Femur (tissue), 1 donor: ENCODE data around the gene OTUD5.
"Not testable (repeated sequence)": the region's sequence is repeated elsewhere in the genome, so short reads cannot be mapped to it uniquely, and the experiment has no call there.

ENCODE experiments used
- DNase-seq: peaks from one replicate; pipeline ENCODE4 v3.0.0-alpha.2; 2017

Gene OTUD5

GRCh38 chrX:48910926-48911411, 46.4 kb downstream of the OTUD5 start:
- no peak for DNase-seq

DNA sequence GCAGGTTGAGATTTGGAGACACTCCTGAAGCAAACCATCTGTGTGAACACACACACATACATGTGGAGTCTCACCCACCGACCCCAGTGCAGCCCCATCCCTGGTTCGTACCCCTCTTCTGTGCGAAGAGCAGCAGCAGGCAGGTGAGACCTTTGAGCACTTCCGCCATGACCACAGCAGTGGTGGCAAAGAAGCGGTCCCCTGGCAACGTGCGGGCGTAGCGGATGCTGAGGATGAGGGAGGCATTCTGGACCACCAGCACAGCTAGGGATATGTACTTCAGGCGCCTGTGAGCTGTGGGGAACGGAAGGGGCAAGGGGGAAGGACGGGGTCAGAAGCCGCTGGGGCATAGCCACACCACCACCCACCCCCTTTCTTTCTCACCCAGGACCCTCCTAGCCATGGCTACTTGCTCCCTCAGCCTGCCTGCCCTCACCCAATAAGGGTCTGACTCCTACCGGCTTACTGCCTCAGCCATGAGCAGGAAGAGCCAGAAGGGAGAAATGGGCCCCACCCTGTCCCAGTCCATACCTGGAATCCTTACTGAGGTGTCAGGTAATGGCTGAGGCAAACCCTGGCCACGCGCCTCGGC, 47.6 kb downstream of the OTUD5 start:
- no peak for DNase-seq

GRCh38 chrX:48908600-48908999, 48.8 kb downstream of the OTUD5 start:
- no peak for DNase-seq

DNA sequence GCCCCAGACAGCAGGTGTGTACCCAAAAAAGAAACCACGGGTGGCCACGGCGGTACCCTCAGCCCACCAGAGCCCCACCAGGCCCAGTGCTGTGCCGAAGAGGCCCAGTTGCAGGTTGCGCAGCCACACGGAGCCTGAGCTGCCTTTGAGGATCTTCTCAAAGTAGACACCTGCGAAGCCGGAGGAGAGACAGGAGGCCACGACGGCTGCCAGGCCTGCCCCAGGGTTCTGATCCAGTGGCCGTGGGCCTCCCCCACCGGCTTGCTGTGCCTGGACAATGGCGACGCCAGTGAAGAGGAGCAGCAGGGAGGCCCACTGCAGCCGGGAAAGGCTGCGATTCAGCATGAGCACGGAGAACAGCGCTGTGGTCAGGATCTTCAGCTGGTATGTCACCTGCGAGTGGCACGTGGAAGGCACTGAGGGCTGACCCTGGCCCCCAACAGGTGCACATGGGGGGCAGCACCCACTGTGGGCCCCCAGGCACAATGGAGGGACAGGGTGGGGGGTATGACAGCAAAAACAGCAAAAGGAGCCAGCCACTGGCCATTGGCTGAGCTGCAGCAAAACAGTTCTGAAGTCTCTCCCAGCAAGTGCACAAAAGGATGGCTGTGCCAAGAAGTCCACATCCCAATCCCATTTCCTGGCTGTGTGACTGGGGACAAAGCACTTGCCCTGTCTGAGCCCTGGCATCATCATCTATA, 52.2 kb downstream of the OTUD5 start:
- no peak for DNase-seq

DNA sequence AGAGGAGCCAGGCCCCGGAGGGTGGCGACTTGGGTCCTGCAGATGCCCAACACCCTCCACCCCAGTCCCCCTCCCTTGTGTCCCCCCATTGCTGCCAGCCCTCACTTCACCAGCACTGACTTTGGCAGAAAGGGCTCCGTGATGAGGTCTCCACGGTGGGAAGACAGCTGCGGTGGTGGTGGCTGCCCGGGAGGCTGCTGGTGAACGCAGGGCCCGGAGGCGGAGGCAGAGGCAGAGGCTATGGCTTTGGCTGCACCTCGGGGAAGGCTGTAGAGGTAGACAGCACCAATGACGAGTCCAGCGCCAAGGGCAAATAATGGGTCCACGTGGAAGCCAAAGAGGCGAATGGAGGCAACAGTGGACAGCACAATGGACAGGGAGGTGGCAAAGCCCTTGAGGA, 52.8 kb downstream of the OTUD5 start:
- DNase-seq: no peak

GRCh38 chrX:48904180-48904579, 53.2 kb downstream of the OTUD5 start:
- DNase-seq: no peak

GRCh38 chrX:48903290-48903689, 54.1 kb downstream of the OTUD5 start:
- no peak for DNase-seq

GRCh38 chrX:48902776-48903175, 54.6 kb downstream of the OTUD5 start:
- DNase-seq: no peak

DNA sequence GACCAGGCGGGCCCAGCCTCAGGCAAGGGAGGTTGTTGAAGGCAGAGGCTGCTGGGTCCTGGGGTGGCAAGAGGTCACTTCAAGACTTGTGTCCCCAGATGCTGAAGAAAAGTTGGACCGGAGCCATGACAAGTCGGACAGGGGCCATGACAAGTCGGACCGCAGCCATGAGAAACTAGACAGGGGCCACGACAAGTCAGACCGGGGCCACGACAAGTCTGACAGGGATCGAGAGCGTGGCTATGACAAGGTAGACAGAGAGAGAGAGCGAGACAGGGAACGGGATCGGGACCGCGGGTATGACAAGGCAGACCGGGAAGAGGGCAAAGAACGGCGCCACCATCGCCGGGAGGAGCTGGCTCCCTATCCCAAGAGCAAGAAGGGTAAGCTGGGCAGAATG, 55.3 kb downstream of the OTUD5 start:
- DNase-seq: no peak

DNA sequence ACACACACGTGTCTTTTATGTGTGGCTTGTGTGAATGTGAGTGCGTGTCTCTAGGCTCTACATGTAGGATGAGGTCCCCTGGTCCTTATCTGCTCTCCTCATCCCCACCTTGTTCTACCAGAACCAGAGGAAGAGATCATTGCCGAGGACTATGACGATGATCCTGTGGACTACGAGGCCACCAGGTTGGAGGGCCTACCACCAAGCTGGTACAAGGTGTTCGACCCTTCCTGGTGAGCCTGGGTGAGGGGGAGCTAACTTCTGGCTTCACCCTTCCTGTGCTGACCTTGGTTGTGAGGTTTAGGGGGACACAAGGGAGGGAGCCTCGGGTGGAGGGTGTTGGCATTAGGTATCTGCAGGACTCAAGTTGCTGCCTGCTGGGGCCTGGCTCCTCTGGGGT, 56.3 kb downstream of the OTUD5 start:
- no peak for DNase-seq

GRCh38 chrX:48899078-48899410, 58.4 kb downstream of the OTUD5 start:
- no peak for DNase-seq

DNA sequence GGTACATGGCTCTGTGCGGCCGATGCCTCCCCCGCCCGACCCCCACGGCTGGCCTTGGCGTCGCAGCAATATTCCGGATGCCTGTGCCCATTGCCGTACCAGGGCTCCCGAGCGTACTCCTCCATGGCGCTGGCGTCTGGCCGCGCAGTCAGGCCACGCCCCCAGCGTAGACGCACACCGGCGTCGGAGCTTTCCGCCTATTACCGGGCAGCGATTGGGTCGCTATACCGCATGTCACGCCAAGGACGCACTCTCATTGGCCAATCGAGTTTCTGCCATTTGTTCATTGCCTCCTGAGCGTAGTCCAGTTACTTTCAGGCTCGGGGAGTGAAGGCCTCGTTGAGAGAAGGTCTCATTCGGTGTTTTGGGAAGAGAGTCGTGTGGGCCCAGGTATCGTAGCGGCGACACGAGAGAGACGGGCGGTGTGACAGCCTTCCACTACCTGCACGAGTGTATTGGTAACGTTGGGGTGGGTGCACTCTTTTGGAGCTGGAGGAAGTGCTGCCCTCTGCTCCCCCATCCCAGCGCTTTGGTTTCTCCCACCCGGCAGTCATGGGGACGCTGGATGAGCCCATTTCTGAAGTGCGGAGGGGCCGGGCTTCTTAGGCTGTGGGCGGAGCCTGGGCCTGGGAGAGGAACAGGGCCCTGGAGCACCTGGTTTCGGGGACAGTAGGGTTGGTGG, 59.6 kb downstream of the OTUD5 start, which contains the start of the genes PQBP1 and TIMM17B:
Gene PQBP1 (plus strand): TSS at position 306 of the 682 bp plus-strand sequence. CDS start 580 bp downstream, outside the sequence.
Gene TIMM17B (minus strand): TSS at position 144 of the 682 bp plus-strand sequence. CDS start 19 bp downstream, at position 125.
- peak; percentile 95 for DNase-seq

GRCh38 chrX:48897157-48897624, 60.2 kb downstream of the OTUD5 start:
- DNase-seq: peak; percentile 82

- DNase-seq: no peak
Measured at GRCh38 chrX:48896611-48897011, 60.8 kb downstream of the OTUD5 start.

GRCh38 chrX:48894891-48895290, 62.5 kb downstream of the OTUD5 start:
- DNase-seq: no peak

GRCh38 chrX:48893556-48894348, 63.7 kb downstream of the OTUD5 start:
- no peak for DNase-seq

DNA sequence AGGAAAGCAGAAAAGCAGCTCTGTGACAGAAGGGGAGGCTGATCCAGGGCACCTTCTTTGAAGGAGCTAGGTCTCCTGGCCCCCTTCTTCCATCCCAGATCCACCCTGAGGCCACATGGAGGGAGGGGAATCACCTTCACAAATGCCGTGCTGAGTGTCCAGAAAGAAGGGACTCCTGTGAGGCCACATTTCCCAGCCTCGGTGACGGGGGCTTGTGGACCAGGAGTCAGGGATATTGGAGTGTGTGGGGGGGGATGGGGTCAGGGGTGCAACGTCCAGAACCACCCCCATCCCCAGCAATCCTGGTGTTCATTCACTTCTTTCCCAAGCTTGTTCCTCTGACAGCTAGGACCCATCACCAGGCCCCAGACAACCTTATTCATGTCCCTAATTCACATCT, 64.5 kb downstream of the OTUD5 start:
- no peak for DNase-seq

DNA sequence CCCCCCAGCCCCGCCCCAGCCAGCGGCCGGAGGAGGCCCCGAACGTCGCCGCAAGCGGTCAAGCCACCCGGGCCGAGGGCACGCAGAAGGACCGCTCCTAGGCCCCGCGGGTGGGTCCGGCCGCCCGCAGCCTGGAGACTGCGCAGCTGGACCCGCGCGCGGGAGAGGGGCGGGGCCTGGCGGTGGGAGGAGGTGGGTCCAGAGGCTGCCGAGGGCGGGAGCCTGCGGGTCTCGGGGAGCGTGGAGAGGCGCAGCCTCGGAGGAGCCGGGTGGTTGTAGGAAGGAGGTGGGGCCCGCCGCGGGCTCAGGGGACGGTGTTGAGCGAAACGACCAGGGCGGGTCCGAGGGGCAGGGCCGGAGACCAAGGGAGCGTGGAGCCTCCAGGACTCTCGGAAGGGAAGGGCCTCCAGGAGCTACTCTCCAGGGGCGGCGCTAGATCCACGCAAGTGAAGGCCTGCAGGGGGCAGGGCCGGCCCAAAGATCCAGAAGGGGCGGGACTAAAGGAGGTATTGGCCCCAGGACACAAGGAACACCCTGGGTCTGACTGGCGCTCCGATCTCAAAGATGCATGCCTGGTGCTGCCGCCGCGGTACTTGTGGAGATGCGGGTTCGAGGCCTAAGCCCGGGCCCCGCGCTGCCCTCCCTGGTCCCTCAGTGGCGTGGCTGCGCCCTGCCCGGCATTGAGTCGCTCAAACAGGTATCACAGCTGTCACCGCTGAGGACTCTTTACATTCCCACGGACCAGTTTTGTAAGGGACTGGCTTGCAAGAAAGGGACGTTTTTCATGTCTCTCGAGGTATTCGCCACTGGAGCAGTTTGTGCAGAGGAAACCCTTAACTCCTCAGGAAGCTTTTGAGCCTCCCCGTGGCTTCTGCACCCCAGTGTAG, 65.8 kb downstream of the OTUD5 start:
- DNase-seq: peak; percentile 88

DNA sequence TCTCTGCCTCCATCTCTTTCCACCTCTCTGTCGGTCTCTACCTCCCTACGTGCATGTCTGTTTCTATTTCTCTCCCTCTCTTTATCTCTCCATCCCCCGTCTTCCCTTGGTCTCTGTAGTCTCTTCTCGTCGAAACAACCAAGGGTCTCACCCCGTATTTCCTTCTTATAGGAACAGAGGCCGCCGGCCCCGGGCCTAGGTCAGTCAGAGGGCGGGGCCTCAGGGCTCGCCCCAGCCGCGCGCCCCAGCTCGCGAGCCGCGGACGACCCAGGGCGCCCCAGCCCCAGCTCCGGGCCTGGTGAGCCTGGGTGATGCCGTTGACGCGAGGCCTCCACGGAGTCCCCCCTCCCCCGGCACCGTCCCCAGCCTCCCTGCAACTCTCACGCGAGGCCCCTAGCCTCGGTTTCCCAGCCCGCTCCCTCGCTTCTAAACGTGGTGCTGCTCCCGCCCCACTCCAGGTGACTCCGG, 66.4 kb downstream of the OTUD5 start:
- DNase-seq: peak; percentile 35

- DNase-seq: no peak
Measured at GRCh38 chrX:48890296-48890925, 67.0 kb downstream of the OTUD5 start.

DNA sequence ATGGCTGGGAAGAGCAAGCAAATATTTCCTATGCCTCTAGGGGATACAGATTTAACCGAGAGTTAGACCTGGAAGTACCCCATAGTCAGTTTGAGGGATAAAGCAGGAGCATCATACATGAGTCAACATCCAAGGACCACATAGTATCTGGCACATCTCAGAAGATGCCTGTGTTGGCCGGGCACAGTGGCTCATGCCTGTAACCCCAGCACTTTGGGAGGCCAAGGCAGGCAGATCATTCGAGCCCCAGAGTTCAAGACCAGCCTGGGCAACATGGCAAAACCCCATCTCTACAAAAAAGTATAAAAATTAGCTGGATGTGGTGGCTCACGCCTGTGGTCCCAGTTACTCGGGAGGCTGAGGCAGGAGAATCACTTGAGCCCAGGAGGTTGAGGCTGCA, 70.8 kb downstream of the OTUD5 start:
- DNase-seq: not testable (repeated sequence)
